RWPE1 (cell line): ENCODE data around the gene NEK4.

Source experiments
- CTCF ChIA-PET: fragments of 350-600 bp; sonication (Branson Sonifier 250); formaldehyde crosslinking; extraction: SDS; loops from one replicate; lab custom pipeline; 2021; lab: Yijun Ruan, JAX
- POLR2A ChIA-PET: fragments of 400-600 bp; formaldehyde crosslinking; extraction: SDS; loops from one replicate; lab custom pipeline; 2020; ENCODE audit warnings: antibody characterized with exemption; ENCODE audit not compliant: low non-redundant PET; lab: Yijun Ruan, JAX
- DNase-seq: peaks from one replicate; pipeline ENCODE4 v3.0.0; 2012; ENCODE audit warnings: low spot score
- H3K27ac ChIP-seq: fragments of 450-650 bp; 2 replicates; pipeline ENCODE4 v1.5.1; 2017
- CTCF ChIP-seq: fragments of 450-650 bp; conservative IDR thresholded peaks from 2 replicates; pipeline ENCODE4 v1.5.1; 2017; ENCODE audit warnings: low read depth, mild to moderate bottlenecking

Gene NEK4

GRCh38 chr3:52786330-52787215 lies 15.8 kb upstream of the NEK4 start:
- DNase-seq, result no peak
- H3K27ac ChIP-seq, result no peak overlapping the region
- CTCF ChIA-PET, result no interaction called here
- TF ChIP-seq CTCF, result no peak
- POLR2A ChIA-PET, result interaction anchor here (0.6 kb wide), 1 partner anchor 31 kb away, joined by 12 read pairs; no protein-coding TSS in a partner anchor

- ChIA-PET POLR2A (no interaction called here), CTCF (interaction anchor here (0.7 kb wide), 1 partner anchor 172 kb away, joined by 6 read pairs; no protein-coding TSS in a partner anchor)
- no peak for TF ChIP-seq CTCF
- DNase-seq, result no peak
- no peak overlapping the region for H3K27ac ChIP-seq
Measured at GRCh38 chr3:52784931-52785590, 14.3 kb upstream of the NEK4 start.

DNA sequence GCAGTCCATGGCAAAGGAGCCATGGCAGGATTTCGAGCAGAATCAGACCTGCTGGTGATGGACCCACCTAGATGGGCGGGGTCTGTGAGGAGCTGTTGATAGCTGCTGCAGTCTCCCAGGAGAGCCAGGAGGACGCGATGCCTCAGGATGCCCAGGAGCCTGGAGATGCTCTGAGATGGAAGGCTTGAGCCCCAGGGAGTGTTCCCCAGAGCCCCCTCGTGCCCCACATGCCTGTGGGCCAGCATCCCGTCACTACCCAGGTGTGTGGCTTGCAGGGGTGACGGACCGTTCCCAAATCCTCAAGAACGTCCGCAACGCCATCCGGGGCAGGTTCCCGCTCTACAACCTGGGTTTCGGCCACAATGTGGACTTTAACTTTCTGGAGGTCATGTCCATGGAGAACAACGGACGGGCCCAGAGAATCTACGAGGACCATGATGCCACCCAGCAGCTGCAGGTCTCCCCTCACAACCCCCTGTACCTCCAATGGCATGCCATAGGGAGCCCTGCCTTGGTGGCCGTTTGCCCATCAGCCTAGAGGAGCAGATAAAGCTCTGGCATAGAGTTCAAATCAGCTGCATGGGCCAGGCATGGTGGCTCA lies 13.4 kb upstream of the NEK4 start:
- no peak for TF ChIP-seq CTCF
- CTCF ChIA-PET, result no interaction called here
- POLR2A ChIA-PET, result no interaction called here
- H3K27ac ChIP-seq, result no peak overlapping the region
- no peak for DNase-seq

- no peak overlapping the region for H3K27ac ChIP-seq
- ChIA-PET CTCF (no interaction called here), POLR2A (no interaction called here)
- no peak for DNase-seq
- no peak for TF ChIP-seq CTCF
Measured at GRCh38 chr3:52783211-52783555, 12.4 kb upstream of the NEK4 start.

DNA sequence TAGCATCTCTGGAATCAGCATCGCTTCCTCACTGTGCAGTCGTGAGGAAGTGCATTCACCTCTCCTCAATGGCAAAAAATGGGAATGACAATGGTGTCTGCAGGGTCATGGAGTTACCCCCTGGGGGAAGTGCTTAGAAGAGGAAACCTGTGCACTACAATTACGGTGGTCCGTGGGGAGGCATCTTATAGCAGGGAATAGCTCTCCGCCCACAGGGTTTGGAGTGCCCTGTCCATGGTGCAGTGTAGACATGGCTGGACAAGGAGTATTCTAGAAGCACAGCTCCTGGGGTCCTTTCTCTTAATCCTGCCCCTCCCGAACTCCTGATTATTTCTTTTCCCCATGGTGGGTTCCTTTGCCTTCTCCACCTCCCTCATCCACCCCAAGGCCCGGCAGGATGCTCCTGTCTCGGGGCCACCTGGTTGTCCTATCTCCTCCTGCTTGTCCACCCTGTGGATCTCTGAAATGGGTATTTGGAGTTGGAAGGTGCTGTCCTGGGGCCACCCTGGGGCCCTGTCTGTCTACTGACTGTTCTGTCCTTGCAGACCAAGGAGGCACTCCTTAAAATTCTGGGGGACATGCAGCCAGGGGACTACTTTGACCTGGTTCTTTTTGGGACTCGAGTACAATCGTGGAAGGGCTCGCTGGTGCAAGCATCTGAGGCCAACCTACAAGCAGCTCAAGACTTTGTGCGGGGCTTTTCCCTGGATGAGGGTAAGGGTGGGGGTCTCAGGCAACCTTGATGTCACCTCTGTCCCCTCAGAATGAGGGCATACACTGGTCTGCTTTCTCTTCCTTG lies 11.9 kb upstream of the NEK4 start:
- DNase-seq, result no peak
- ChIA-PET CTCF (no interaction called here), POLR2A (no interaction called here)
- TF ChIP-seq CTCF, result no peak
- H3K27ac ChIP-seq, result no peak overlapping the region

- ChIA-PET CTCF (no interaction called here), POLR2A (no interaction called here)
- TF ChIP-seq CTCF, result no peak
- no peak for DNase-seq
- no peak overlapping the region for H3K27ac ChIP-seq
Measured at GRCh38 chr3:52781741-52782140, 11.0 kb upstream of the NEK4 start.
